DND-41 (cell line): ENCODE data around the gene HOXB7.

Source experiments
- CTCF ChIP-seq: IDR thresholded peaks from 2 replicates; pipeline ENCODE4 v1.5.1; 2012; ENCODE audit warnings: borderline replicate concordance, low read length, moderate library complexity, mild to moderate bottlenecking; ENCODE audit not compliant: poor library complexity, severe bottlenecking; ENCODE audit errors: extremely low read depth
- EZH2 ChIP-seq: IDR thresholded peaks from 3 replicates; pipeline ENCODE4 v1.6.1; 2012; ENCODE audit warnings: borderline replicate concordance, low read depth, mild to moderate bottlenecking, moderate library complexity, low read length, inconsistent platforms; ENCODE audit not compliant: severe bottlenecking

- no peak for TF ChIP-seq CTCF
- TF ChIP-seq EZH2 = no peak
These were observed 22.8 kb downstream of the HOXB7 start for GRCh38 chr17:48588074-48588415.
